ENCODE measurements around the gene HCFC2.

- no peak for TF ChIP-seq POLR2AphosphoS5 (IDR thresholded peaks at IDR 0.05; ENCODE audit: low read depth)
- TF ChIP-seq CTCF (IDR thresholded peaks at IDR 0.05; ENCODE audit: insufficient read depth, low read length): no peak
- TF ChIP-seq REST (IDR thresholded peaks at IDR 0.05; ENCODE audit: insufficient replicate concordance, low read depth): no peak
These were observed 74.4 kb downstream of the HCFC2 start for GRCh38 chr12:104138797-104139152.

Measured in HL-60 (cell line).